ENCODE measurements around the gene FYTTD1.

DNA sequence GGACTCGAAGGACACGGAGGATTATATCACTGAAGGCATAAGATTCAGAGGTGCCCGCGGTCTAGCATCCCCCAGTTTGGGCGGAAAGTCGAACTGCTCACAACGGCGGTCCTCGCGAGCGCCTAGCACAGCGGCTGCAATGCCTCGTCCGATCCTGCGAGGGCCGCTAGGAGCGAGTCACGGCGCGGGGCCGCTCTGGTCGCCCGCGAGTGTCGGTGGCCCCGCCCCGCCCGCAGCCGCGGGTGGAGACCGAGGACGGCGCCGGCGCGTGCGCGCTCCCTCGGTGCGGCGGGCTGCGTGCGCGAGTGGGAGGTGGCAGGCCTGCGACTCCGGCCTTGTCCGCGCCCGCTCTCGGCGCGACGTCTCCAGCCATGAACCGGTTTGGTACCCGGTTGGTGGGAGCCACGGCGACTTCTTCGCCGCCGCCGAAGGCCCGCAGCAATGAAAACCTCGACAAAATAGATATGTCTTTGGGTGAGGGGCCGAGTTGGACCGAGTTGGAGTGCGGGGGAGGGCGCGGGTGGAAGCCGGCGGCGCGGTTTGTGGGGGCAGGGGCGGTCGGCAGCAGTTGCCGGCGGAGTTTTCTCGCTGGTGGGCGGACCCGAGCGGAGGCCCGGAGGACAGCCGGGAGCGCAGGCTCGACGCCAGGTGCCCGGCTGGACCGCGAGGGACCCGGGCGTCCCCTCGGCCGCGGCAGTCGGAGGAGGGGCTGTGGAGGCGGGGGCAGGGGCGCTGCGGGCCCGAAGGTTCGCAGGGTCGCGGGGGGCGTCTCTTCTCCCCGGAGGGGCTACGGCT is at the start of gene FYTTD1:
- TF ChIP-seq, protein P1, sequence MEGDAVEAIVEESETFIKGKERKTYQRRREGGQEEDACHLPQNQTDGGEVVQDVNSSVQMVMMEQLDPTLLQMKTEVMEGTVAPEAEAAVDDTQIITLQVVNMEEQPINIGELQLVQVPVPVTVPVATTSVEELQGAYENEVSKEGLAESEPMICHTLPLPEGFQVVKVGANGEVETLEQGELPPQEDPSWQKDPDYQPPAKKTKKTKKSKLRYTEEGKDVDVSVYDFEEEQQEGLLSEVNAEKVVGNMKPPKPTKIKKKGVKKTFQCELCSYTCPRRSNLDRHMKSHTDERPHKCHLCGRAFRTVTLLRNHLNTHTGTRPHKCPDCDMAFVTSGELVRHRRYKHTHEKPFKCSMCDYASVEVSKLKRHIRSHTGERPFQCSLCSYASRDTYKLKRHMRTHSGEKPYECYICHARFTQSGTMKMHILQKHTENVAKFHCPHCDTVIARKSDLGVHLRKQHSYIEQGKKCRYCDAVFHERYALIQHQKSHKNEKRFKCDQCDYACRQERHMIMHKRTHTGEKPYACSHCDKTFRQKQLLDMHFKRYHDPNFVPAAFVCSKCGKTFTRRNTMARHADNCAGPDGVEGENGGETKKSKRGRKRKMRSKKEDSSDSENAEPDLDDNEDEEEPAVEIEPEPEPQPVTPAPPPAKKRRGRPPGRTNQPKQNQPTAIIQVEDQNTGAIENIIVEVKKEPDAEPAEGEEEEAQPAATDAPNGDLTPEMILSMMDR (conservative IDR thresholded peaks at IDR 0.05; ENCODE audit: low read depth, low read length): peak; percentile 46
- no peak for TF ChIP-seq CEBPB (IDR thresholded peaks at IDR 0.05; ENCODE audit: low read depth, low read length)
- no peak for TF ChIP-seq ELK1 (IDR thresholded peaks at IDR 0.05; ENCODE audit: borderline replicate concordance, low read depth, low read length)
- TF ChIP-seq RAD21 (IDR thresholded peaks at IDR 0.05; ENCODE audit: low read length): peak; percentile 33; the same call in 1 of the 2 replicates
- TF ChIP-seq POLR2A (IDR thresholded peaks at IDR 0.05; ENCODE audit: low read depth, low read length): no peak; the same call in none of the 2 replicates
- peak; percentile 6; the same call in 1 of the 2 replicates for TF ChIP-seq SMC3 (IDR thresholded peaks at IDR 0.05; ENCODE audit: low read depth, low read length)
- TF ChIP-seq CHD1 (IDR thresholded peaks at IDR 0.05; ENCODE audit: low read depth, low read length): no peak
- peak; percentile 73; the same call in 1 of the 2 replicates for TF ChIP-seq MXI1 (IDR thresholded peaks at IDR 0.05; ENCODE audit: borderline replicate concordance, low read depth, low read length)
- TF ChIP-seq, protein P2, sequence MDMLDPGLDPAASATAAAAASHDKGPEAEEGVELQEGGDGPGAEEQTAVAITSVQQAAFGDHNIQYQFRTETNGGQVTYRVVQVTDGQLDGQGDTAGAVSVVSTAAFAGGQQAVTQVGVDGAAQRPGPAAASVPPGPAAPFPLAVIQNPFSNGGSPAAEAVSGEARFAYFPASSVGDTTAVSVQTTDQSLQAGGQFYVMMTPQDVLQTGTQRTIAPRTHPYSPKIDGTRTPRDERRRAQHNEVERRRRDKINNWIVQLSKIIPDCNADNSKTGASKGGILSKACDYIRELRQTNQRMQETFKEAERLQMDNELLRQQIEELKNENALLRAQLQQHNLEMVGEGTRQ (IDR thresholded peaks at IDR 0.05; ENCODE audit: low read depth, low read length): no peak
